HG03432 (cell line): Measurements from ENCODE around the gene NALCN.

Source experiments
- ATAC-seq: cut with Tn5 transposase; IDR thresholded peaks from one replicate; pipeline ENCODE4 v1.9.1; 2021; ENCODE audit warnings: mild to moderate bottlenecking, moderate library complexity; ENCODE audit not compliant: unreplicated experiment

The NALCN gene

GRCh38 chr13:101415358-101416174 lies 742 bp downstream of the NALCN start:
- ATAC-seq, result peak; percentile 61

DNA sequence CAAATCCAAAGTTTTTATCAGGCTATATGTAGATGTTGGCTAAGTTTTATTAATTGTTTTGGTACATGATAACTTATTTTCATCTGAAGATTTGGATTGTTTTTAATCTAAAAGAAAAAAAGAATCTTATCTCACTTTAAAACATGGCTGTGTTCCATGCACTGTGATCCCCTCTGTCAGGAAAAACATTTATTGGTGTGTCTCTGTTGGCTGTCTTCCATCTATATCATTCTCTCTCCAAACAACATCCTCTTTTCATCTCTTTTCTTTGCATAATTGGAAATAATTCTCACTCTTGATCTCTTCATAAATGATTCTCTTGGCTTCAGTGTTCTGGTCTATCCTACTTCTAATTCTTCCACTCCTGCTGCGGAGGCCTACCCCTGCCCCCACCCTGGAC lies 4.2 kb downstream of the NALCN start:
- ATAC-seq, result no peak

DNA sequence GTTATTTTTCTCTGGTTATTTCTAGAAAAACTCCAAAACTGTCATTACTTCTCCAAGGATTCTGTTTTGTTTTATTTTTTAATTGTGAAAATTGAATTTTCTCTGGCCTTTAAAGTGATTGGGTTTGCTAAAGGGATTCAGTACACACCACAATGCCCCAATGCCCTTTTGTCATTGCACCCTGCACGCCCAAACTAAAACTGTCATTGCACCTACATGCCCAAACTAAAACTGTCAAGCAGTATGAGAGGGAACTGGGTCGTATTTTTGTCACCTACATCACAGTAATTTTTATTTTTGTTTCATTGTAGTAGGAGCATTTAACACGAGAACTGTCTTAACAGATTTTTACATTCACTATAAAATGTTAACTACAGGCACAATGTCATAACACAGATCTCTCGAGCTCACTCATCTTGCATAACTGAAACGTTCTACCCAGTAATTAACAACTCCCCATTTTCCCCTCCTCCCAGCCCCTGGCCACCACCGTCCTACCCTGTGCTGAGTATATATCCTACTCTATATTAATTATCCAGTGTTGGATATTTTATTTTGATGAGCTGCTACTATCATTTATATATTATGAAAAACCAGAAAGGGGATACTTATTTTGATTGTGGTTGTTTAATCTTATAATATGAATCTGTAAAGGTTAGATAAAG lies 7.2 kb downstream of the NALCN start:
- no peak for ATAC-seq

GRCh38 chr13:101408154-101408553 lies 8.2 kb downstream of the NALCN start:
- ATAC-seq, result no peak

- no peak for ATAC-seq
Observed at GRCh38 chr13:101406791-101407190, 9.5 kb downstream of the NALCN start.

- no peak for ATAC-seq
Observed at GRCh38 chr13:101401196-101401595, 15.1 kb downstream of the NALCN start.

GRCh38 chr13:101399365-101399764 lies 16.9 kb downstream of the NALCN start:
- no peak for ATAC-seq

- ATAC-seq, result no peak
Observed at GRCh38 chr13:101398920-101399319, 17.4 kb downstream of the NALCN start.

GRCh38 chr13:101398191-101398590 lies 18.1 kb downstream of the NALCN start:
- ATAC-seq, result no peak

DNA sequence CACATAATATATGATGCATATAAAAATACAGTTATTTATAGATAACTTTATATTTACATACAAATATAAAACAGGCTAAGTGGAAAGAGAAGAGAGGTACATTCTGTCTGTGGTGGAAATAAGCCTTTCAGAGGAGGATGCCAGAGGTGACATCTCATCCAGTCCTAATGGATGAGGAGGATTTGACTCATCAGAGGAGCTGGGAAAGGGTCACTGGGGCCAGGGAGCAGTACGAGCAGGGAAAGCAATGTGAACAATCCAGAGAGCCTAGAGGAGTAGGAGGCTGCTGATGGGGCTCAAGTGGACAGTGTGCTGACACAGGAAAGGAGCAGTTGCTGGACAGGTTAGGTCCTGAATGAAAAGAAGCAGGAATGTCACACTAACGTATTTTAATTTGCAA lies 18.6 kb downstream of the NALCN start:
- ATAC-seq, result no peak

DNA sequence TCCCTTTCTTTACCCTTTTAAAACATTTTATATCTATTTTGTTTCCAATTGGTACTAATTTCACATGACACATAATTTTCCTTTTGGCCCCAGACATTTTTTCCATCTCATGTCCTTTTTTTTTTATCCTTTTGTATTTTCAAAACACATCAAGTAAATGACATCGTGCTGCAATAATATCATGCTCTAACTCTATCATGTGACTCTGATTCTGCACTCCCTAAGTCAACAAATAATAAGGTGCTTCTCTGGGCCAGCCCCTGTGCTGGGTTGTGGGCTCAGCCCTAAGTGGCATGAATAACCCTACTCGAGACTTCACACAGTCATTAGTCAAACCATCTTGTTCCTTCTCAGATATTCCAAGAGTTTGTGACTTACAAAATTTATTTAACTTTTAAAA lies 21.7 kb downstream of the NALCN start:
- no peak for ATAC-seq

- no peak for ATAC-seq
Observed at GRCh38 chr13:101393140-101393539, 23.2 kb downstream of the NALCN start.

DNA sequence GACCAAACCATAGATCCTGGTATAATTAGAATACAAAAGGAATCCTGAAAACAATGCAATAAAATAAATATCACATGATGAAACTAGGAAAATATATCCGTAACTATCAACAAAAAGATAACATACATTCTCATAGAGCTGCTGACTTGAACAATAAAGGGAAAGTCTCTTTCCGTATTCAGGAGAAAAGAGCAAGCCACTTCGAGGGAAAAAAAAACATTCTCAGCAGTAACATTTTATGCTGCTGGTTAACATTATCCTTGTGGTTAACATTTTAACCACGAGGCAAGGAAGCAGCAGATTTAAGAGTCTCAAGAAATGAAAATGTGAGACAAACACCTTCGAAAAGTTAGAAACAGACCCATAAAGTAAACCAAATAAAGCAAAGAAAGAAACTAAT lies 25.8 kb downstream of the NALCN start:
- ATAC-seq, result no peak

DNA sequence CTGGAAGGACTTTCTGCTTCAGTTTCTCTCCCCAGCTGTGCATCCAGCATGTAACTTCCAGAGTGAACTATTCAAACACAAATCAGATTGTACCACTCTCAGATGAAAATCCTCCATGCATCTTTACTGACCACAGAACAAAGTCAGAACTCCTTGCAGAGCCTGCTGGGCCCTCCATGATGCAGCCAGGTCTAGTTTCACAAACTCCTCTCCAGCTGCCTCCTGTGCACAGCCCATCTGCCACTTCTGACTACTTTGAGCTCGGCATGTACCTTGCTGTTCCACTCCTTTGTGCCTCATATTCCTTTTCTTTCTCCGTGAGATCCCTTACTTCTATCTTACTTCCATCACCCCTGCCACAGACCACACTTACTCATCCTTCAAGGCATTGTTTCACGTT lies 31.4 kb downstream of the NALCN start:
- ATAC-seq, result no peak

DNA sequence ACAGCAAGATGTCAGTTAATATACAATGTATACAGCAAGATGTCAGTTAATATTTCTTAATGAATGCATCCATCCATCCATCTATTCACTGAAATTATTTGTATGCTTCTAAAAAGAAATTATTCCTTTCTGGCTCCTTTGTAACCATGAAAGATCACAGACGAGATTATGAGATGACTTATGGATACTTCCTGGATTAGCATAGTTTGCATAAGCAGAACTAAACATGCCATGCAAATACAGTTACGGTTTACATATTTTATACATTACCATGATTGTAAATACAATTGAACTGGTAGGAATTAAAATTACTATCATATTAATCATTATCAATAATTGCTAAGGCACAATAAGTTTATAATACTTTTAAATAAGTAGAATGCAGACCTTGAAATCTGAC lies 32.7 kb downstream of the NALCN start:
- ATAC-seq, result no peak

DNA sequence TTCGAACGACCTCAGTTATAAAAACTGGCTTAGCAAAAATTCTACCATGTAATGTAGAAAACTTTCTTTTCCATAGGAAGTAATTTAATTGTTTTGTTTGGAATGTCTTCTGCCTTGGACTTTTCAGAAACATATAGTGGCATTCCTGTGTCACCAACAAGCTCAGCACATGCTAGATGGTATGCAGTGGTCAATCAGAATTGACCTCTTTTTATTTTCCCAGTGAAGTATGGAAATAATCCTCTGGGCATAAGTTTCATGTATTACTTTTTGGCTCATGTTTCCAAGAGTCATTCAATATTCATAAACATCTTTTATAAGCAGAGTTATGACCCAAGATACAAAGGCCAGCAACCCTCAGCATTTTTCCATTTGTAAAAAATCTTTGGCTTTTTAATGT lies 33.6 kb downstream of the NALCN start:
- ATAC-seq, result no peak

GRCh38 chr13:101382086-101382485 lies 34.2 kb downstream of the NALCN start:
- ATAC-seq, result no peak

GRCh38 chr13:101360525-101360924 lies 55.8 kb downstream of the NALCN start:
- no peak for ATAC-seq

- no peak for ATAC-seq
Observed at GRCh38 chr13:101354895-101355294, 61.4 kb downstream of the NALCN start.

DNA sequence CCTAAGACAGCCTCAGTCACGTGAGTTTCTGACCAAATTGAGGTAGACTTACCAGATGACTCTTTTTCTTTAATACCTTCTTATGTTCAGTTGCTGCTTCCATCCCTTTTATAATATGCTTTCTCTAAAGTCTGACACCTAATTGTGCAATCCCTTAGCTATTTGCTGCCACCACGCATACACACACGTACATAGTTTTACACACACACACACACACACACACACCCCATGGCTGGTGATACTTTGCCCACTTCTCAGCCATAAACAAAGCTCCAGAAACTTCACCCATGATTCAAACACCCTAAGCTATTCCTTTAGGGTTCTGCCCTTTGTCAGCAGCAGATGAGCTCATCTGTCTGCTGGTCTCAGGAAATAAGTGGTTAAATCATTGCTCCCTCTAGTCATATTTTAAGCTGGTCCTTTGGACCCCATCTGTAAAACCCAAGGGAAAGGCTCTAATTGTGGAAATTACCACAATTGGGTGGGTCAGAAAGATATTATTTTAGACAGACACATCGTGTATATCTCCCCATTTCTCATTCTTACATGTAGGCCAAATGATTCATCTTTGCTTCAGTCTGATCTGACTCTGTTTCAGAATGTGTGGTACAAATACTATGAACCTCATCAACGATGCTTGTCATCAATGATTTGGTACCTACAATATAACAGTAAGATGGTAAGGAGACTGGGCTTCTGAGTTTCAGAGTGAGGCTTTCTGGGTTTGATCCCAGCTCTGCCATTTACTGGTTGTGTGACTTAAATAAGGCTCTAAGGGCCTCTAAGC lies 69.2 kb downstream of the NALCN start:
- no peak for ATAC-seq

DNA sequence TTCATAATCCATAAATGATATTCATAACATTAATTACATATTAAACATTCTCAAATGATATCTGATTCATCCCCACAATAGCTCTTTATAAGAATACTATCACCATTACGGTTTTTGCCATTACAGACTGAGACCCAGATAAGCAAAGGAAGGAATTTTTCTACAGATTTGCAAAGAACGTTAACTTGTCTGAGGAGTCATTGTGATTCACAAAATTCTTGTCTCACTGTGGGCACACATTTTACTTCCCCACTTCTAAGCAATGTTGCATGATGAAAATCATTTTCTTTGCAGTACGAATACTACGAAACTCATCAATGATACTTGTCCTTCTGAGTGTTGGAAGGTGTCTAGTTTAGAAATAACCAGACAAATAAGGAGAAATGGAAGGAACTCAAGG lies 70.1 kb downstream of the NALCN start:
- ATAC-seq, result no peak
